Measurements from ENCODE around the gene HIVEP3.
A peak's percentile ranks its signal among the peaks of the same experiment; 100 is the strongest.

The HIVEP3 gene

DNA sequence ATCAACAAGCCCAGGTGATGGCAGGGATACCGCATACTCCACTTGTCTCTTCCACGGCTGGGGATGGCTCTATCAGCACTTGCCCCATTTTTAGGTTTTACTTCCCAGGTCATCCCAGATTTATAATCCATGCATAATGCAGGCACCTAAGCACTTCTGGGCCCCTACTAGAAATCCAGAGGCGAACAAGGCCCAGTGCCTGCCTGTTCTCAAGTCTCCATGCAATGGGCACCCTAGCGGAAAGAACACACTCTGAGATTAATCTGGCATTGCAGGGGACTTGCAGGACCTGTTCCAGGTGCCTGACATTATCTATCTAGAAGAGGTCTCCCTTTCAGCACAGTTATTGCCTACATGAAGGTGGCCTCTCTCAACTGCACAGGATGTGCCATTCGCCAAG is 39.8 kb downstream of the HIVEP3 start:
- TF ChIP-seq, protein P1, sequence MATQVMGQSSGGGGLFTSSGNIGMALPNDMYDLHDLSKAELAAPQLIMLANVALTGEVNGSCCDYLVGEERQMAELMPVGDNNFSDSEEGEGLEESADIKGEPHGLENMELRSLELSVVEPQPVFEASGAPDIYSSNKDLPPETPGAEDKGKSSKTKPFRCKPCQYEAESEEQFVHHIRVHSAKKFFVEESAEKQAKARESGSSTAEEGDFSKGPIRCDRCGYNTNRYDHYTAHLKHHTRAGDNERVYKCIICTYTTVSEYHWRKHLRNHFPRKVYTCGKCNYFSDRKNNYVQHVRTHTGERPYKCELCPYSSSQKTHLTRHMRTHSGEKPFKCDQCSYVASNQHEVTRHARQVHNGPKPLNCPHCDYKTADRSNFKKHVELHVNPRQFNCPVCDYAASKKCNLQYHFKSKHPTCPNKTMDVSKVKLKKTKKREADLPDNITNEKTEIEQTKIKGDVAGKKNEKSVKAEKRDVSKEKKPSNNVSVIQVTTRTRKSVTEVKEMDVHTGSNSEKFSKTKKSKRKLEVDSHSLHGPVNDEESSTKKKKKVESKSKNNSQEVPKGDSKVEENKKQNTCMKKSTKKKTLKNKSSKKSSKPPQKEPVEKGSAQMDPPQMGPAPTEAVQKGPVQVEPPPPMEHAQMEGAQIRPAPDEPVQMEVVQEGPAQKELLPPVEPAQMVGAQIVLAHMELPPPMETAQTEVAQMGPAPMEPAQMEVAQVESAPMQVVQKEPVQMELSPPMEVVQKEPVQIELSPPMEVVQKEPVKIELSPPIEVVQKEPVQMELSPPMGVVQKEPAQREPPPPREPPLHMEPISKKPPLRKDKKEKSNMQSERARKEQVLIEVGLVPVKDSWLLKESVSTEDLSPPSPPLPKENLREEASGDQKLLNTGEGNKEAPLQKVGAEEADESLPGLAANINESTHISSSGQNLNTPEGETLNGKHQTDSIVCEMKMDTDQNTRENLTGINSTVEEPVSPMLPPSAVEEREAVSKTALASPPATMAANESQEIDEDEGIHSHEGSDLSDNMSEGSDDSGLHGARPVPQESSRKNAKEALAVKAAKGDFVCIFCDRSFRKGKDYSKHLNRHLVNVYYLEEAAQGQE (IDR thresholded peaks at IDR 0.05; ENCODE audit: insufficient read depth in 1 of 2, low read depth in 2 of 2, low read length in 2 of 2): no peak
- no peak for TF ChIP-seq TAF1 (IDR thresholded peaks at IDR 0.05; ENCODE audit: borderline replicate concordance, insufficient read depth, low read length)
- TF ChIP-seq SIN3A (IDR thresholded peaks at IDR 0.05; ENCODE audit: borderline replicate concordance, insufficient read depth, low read length): no peak
- no peak for TF ChIP-seq POLR2AphosphoS5 (IDR thresholded peaks at IDR 0.05; ENCODE audit: low read depth, low read length)
- no peak for TF ChIP-seq FOXP2 (optimal IDR thresholded peaks at IDR 0.05; ENCODE audit: borderline replicate concordance, extremely low read depth, extremely low read length, insufficient read depth)

DNA sequence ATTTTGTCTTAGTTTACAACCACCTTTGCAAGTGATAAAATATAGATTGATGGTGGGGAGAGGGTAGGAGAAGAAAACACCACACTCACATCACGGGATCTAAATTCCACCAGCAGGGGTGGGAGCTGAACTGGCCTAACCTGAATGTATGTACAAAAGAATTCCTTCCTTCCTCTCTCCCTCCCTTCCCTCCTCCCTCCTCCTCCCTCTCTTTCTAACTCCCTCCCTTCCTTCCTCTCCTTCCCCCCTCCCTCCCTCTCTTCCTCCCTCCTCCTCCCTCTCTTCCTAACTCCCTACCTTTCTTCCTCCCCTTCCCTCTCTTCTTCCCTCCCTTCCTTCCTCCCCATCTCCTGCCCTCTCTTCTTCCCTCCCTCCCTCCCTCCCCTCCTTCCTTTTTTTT is 40.2 kb downstream of the HIVEP3 start:
- TF ChIP-seq TAF1 (IDR thresholded peaks at IDR 0.05; ENCODE audit: borderline replicate concordance, insufficient read depth, low read length) (no peak), POLR2AphosphoS5 (IDR thresholded peaks at IDR 0.05; ENCODE audit: low read depth, low read length) (0 out of 2 replicates have a peak, but pooled peaks have one; percentile 46)

DNA sequence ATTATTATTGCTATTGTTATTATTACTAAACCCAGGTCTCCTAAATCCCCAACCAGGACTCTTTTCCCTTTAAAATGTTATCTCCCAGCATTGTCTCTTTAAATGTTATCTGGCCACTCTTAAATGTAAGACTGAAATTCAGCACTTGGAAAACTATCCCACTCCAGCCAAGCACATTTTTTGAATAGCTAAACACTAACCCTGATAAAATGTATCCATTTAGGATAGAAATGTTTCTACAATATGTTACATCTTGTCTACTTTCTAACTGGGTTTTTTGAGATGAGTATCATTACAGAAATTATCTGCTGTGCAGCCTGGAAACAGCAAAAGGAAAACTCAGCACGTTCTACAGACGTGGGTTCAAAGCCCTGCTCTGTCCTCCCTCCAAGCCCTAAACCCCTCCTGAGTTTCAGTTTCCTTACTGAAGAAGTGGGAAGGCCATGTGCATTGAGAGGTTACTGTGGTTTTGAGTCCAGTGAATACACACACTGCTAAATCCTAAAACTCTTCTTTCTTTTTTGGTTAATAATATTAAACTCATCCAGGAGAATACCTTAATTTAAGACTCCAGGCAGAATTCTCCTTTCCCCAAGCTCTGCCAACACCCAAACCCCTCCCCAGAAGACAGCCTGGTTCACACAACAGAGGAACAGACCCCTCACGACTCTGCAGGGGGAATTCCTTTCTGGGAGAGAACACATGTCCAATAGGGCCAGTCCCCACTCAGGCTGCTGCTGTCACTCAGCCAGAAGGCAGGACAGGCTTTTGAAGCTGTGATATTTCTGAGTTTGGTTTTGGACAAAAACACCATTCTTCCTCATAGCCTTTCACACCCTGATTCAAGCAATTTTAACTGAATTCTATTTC is 41.9 kb downstream of the HIVEP3 start:
- TF ChIP-seq, protein P1 (IDR thresholded peaks at IDR 0.05; ENCODE audit: insufficient read depth in 1 of 2, low read depth in 2 of 2, low read length in 2 of 2): no peak

DNA sequence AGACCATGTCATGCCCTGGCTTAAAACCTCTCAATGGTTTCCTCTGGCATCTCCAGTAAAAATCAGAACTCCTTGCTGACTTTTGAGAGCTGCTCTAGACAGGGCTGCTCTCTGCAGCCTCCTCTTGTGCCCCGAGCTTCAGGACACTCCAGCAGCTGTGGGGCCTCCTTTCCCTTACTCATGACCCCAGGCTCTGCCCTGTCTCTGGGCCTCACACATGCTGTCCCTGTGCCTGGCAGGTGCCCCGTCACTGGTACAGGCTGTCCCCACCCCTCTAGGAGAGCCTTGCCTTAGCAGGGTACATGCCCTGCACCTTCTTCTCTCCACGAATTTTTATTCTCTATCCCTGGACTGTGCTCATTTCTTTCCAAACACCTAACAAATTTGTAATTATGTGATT is 43.2 kb downstream of the HIVEP3 start:
- TF ChIP-seq TAF1 (IDR thresholded peaks at IDR 0.05; ENCODE audit: borderline replicate concordance, insufficient read depth, low read length) (no peak), POLR2AphosphoS5 (IDR thresholded peaks at IDR 0.05; ENCODE audit: low read depth, low read length) (no peak), FOXP2 (optimal IDR thresholded peaks at IDR 0.05; ENCODE audit: borderline replicate concordance, extremely low read depth, extremely low read length, insufficient read depth) (no peak), SIN3A (IDR thresholded peaks at IDR 0.05; ENCODE audit: borderline replicate concordance, insufficient read depth, low read length) (no peak)
- TF ChIP-seq, protein P1 (IDR thresholded peaks at IDR 0.05; ENCODE audit: insufficient read depth in 1 of 2, low read depth in 2 of 2, low read length in 2 of 2): no peak

DNA sequence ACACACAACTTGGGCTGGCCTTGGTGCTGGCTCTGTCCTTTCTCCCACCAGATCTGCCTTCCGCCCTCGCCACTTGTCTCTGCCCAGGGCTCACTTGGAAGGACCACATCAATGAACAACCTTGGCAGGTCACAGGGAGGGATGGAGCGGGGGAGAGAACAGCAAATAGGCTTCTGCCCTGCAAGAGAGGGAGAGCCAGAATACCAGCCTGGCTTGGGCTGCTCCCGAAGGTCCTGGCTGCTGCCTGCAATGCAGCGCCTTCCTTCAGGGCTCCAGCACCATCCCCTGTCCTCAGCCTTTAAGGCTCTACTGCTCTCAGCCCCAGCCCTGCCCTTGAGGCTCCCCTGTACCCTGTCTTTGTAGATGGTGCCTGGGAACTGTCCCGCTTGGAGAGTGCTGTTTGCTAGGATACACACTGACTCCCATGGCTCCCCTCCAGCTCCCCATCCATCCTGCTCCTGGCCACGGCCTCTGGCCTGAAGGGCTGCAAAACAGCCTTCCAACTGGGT is 43.8 kb downstream of the HIVEP3 start:
- no peak for TF ChIP-seq SIN3A (IDR thresholded peaks at IDR 0.05; ENCODE audit: borderline replicate concordance, insufficient read depth, low read length)
- no peak for TF ChIP-seq TAF1 (IDR thresholded peaks at IDR 0.05; ENCODE audit: borderline replicate concordance, insufficient read depth, low read length)
- TF ChIP-seq POLR2AphosphoS5 (IDR thresholded peaks at IDR 0.05; ENCODE audit: low read depth, low read length): no peak
- TF ChIP-seq, protein P1 (IDR thresholded peaks at IDR 0.05; ENCODE audit: insufficient read depth in 1 of 2, low read depth in 2 of 2, low read length in 2 of 2): no peak
- TF ChIP-seq FOXP2 (optimal IDR thresholded peaks at IDR 0.05; ENCODE audit: borderline replicate concordance, extremely low read depth, extremely low read length, insufficient read depth): no peak
